Measurements from ENCODE around the gene TACC3. TPM values are rescaled to one million over a fixed set of nuclear protein-coding genes. Genes with fewer than 3 reads are reported as not detected.

Gene TACC3
- total RNA-seq, 1 donor from 2014 or later: 15.9 TPM

DNA sequence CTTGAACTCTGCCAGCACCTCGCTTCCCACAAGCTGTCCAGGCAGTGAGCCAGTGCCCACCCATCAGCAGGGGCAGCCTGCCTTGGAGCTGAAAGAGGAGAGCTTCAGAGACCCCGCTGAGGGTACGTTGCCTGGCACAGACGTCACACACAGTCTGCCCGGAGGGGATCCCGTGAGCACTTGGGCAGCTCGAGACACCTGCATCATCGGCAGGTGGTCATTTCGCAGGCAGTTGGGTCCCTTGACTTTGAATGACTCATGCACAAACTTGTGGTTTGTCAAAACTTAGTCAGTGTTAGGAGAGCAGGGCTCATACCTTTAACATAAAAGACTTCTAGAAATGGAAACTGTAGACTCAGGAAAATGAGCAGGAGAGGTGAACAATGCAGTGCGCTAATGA, 9.9 kb downstream of the TACC3 start:
- DNase-seq (ENCODE audit: low spot score): no peak
- no peaks in the 10 kb centered on the region for H3K9me3 Mint-ChIP-seq (ENCODE audit: low read depth)
- no peak overlapping the region for H3K4me3 Mint-ChIP-seq (ENCODE audit: unreplicated experiment)
- TF ChIP-seq, protein P1, sequence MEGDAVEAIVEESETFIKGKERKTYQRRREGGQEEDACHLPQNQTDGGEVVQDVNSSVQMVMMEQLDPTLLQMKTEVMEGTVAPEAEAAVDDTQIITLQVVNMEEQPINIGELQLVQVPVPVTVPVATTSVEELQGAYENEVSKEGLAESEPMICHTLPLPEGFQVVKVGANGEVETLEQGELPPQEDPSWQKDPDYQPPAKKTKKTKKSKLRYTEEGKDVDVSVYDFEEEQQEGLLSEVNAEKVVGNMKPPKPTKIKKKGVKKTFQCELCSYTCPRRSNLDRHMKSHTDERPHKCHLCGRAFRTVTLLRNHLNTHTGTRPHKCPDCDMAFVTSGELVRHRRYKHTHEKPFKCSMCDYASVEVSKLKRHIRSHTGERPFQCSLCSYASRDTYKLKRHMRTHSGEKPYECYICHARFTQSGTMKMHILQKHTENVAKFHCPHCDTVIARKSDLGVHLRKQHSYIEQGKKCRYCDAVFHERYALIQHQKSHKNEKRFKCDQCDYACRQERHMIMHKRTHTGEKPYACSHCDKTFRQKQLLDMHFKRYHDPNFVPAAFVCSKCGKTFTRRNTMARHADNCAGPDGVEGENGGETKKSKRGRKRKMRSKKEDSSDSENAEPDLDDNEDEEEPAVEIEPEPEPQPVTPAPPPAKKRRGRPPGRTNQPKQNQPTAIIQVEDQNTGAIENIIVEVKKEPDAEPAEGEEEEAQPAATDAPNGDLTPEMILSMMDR (IDR thresholded peaks at IDR 0.05): no peak
- no peaks in the 10 kb centered on the region for H3K27me3 Mint-ChIP-seq (ENCODE audit: low read depth)
- H3K27ac Mint-ChIP-seq (ENCODE audit: unreplicated experiment): no peak overlapping the region
- H3K4me1 Mint-ChIP-seq (ENCODE audit: low read depth): peaks cover 27% of the 10 kb centered on the region
- peaks cover 3% of the 10 kb centered on the region for H3K36me3 Mint-ChIP-seq (ENCODE audit: low read depth)

DNA sequence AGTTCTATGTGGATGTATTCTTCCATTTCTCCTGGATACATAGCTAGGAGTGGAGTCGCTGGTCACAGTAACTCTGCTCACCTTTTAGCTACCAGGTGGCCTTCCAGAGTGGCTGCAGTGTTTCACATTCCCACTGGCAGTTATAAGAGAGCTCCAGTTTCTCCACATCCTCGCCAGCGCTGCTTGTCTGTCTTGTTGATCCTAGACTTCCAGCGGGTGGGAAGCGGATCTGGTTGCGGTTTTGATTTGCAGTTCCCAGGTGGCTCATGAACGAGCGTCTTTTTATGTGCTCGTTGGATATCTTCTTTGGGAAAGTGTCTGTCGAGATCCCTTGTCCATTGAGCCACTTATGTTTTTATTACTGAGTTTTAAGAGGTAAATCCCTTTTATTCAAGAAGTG, 11.6 kb downstream of the TACC3 start:
- Mint-ChIP-seq H3K27me3 (ENCODE audit: low read depth) (no peaks in the 10 kb centered on the region), H3K36me3 (ENCODE audit: low read depth) (peaks cover 4% of the 10 kb centered on the region), H3K4me1 (ENCODE audit: low read depth) (peaks cover 10% of the 10 kb centered on the region), H3K4me3 (ENCODE audit: unreplicated experiment) (no peak overlapping the region), H3K27ac (ENCODE audit: unreplicated experiment) (no peak overlapping the region), H3K9me3 (ENCODE audit: low read depth) (no peaks in the 10 kb centered on the region)
- TF ChIP-seq, protein P1 (IDR thresholded peaks at IDR 0.05): no peak
- no peak for DNase-seq (ENCODE audit: low spot score)

DNA sequence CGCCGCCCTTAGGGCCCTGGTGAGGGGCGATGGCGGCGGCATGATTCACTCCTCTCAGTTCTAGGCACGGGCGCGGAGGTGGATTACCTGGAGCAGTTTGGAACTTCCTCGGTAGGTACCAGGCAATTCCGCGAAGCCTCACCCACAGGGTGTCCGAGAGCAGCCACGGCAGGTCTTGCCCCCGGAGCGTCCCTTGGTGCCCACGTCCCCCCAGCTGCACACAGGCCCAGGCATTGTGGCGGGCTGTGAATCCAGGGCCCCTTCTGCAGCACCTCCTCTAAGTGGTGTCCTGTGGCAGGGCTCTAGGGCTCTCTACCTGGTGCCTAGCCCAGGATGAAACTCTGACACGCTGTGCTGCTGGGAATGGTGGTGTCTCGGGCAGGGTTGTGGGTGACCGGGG, 13.9 kb downstream of the TACC3 start:
- Mint-ChIP-seq H3K27ac (ENCODE audit: unreplicated experiment) (no peak overlapping the region), H3K4me3 (ENCODE audit: unreplicated experiment) (no peak overlapping the region), H3K9me3 (ENCODE audit: low read depth) (no peaks in the 10 kb centered on the region), H3K27me3 (ENCODE audit: low read depth) (no peaks in the 10 kb centered on the region), H3K36me3 (ENCODE audit: low read depth) (peaks cover 14% of the 10 kb centered on the region), H3K4me1 (ENCODE audit: low read depth) (no peaks in the 10 kb centered on the region)
- TF ChIP-seq, protein P1 (IDR thresholded peaks at IDR 0.05): no peak
- DNase-seq (ENCODE audit: low spot score): no peak

DNA sequence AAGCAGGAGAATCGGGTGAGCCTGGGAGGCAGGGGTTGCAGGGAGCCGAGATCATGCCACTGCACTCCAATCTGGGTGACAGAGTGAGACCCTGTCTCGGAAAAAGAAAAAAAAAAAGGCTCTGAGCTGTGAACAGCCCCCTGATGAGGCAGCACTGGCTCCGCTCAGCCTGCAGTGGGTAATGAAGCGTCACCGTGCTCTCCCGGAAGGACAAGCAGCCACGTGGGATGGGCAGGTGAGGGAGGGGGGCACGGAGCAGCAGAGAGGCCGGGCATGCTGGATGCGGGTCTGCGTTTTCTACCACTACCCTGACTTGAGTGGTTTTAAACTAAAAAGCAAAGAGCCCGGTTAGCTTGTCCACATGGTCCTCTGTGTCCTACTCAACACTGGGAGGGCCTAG, 15.5 kb downstream of the TACC3 start:
- no peak overlapping the region for H3K4me3 Mint-ChIP-seq (ENCODE audit: unreplicated experiment)
- no peaks in the 10 kb centered on the region for H3K9me3 Mint-ChIP-seq (ENCODE audit: low read depth)
- peaks cover 18% of the 10 kb centered on the region for H3K36me3 Mint-ChIP-seq (ENCODE audit: low read depth)
- H3K4me1 Mint-ChIP-seq (ENCODE audit: low read depth): no peaks in the 10 kb centered on the region
- DNase-seq (ENCODE audit: low spot score): no peak
- TF ChIP-seq, protein P1 (IDR thresholded peaks at IDR 0.05): no peak
- H3K27me3 Mint-ChIP-seq (ENCODE audit: low read depth): no peaks in the 10 kb centered on the region
- H3K27ac Mint-ChIP-seq (ENCODE audit: unreplicated experiment): no peak overlapping the region

DNA sequence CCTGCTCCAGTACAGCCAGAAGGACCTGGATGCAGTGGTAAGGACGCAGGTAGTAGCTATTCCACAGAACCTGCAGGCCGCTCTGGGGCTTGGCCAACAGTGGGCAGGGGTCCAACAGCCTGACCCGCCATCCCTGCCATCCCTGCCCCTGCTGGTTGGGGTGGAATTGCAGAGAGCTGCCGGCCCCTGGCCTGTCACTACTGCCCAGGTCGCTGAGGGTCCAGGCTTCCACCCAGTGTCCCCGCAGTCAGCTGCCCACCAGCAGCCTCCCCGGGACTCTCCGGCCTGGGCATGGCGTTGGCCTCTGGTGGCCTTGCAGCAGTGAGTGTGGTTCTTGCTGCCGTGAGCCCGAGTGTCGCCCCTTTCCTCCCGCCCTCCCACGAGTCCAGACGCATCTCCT, 16.3 kb downstream of the TACC3 start:
- no peak for DNase-seq (ENCODE audit: low spot score)
- Mint-ChIP-seq H3K9me3 (ENCODE audit: low read depth) (no peaks in the 10 kb centered on the region), H3K27ac (ENCODE audit: unreplicated experiment) (no peak overlapping the region), H3K4me1 (ENCODE audit: low read depth) (no peaks in the 10 kb centered on the region), H3K36me3 (ENCODE audit: low read depth) (peaks cover 18% of the 10 kb centered on the region), H3K4me3 (ENCODE audit: unreplicated experiment) (no peak overlapping the region), H3K27me3 (ENCODE audit: low read depth) (no peaks in the 10 kb centered on the region)
- TF ChIP-seq, protein P1 (IDR thresholded peaks at IDR 0.05): no peak
